Effector CD4-positive, alpha-beta T cell (primary cell): ENCODE data around the gene LAMA5.

Experiments
- DNase-seq: peaks from one replicate; pipeline ENCODE4 v3.0.0-alpha.2; 2020

LAMA5 gene

DNA sequence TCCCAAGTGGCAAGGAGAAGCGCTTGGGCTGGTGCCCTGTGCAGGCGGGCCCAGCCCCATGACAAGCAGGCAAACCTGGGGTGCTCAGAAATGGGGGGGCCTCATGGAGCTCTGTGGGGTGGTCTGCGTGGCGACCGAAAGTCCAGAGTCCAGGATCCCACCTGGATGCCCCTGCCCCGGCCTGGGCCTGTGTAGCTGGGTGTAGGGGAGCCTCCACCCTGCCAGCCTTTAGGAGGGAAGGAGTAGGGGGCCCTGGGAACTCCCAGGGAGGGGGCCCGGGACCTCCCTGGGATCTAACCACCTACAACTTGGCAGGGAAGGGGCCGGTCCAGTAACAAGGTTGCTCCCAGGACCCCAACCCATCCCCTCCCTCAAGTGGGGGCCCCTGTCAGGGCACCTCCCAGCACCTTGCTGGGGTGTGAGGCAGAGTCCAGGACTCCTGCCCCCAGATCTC, 4.5 kb upstream of the LAMA5 start:
- DNase-seq = no peak

DNA sequence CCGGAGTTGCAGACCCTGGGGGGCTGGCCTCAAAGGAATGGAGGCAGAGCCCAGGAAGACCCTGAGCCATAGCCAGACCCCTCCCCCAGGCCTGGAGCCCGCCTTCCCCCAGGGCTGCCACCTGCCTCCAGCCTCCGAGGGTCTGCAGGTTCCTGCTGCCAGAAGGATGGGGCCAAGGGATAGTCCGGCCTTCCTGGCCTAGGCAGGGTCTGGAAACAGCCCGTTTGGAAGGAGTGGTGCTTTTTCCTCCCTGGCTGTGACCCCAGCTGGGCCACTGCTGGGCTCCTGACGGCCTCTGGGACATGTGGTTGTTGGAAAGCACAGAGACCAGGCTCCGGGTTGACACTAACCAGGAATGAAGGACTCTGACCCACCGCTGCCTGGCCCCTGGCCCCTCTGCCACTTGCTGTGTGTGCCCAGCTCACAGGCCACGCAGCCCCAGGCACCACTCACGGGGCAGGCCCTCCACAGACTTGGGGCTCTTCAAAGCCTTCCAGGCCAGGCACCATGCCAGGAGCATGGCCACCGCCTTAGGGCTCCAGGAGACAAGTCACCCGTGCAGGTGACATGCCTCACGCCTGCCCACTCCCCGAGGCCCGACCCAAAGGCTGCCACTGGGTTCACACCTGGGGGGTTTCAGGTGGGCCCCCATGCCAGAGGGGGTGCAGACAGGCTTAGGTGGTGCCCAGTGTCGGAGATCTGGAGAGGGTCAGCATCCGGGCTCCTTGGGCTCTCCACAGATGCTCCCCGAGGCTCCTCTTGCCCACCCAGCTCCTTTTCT, 3.9 kb upstream of the LAMA5 start:
- DNase-seq = no peak

DNA sequence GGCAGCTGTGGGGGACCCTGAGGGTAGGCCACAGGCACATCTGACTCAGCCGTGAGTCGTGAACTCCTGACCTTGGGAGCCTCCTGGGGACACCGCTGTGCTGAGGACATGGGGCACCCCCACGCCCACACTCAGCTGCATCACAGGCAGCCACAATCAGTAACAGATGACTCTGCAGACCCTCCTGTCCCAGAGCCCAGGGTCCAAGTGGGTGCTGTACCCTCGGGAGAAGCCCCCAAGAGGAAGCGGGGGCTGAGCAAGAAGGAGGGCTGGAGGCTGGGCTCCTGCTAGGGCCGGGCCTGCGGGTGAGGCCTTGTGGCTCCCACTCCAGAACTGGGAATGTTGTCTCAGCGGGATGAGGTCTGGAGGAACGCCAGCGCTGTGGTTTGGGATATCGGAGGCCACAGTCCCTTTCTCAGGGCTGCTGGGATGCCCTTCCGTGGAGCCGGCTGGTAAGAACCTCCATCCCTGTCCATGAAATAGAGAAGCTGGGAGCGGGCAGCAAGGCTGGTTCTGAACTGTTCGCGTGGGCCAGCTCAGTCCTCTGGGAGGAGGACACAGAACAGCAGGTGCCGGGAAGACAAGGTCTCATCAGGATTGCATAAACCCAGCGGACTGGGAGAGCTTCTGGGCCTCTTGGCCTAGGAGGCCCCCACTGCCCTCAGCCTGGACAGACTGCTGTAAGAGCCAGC, 3.1 kb upstream of the LAMA5 start:
- no peak for DNase-seq

DNA sequence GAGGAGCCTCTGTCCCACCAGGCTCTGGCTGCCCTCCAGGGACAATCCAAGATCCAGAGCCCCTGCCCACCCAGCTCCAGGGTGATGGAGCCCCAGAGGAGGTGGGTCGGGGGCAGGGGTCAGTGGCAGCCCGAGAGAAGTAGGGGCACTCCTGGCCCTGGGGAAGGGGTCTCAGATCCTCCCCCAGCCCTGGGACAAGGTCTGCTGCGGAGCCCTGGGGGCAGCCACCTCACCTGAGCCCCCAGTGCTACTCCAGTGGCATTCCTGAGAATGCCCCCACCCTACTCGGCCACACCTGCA, 2.7 kb upstream of the LAMA5 start:
- no peak for DNase-seq

DNA sequence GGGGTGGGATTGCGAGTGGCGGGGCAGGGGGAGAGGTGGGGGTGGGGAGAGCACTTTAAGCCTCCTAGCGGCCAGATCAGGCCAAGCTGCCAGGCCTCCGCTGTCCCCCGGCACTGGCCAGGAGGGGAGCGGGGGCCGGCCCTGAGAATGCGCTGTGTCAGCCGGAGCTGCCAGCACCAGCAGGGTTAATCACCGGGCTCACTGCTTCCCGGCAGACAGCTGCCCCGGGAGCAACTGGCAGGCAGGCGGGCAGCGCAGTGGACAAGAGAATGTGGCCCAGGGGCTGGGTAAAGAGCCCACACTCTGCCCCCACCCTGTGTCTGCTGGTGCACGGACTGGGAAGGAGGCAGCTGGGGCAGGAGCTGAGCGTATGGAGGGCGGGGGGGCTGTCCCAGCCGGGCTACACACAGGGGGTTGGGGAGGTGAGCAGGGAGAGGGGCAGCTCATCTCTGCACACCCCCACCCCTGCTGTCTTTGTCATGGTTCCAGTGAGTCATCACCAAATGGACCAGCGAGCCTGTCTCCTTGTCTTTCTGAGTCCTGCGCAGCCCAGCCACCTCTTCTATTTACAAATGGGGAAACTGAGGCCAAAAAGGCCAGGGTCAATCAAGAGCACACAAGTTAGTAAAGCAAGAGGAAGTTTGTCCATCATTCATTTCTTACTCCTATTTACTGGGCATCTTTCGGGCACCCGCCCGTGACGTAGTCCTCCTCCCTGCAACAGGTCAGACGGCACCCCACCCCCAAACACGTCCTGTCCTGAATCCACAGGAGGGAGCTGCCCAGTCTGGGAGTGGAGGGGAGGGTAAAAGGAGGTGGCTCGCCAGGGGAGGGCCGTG, 2.1 kb upstream of the LAMA5 start:
- no peak for DNase-seq

DNA sequence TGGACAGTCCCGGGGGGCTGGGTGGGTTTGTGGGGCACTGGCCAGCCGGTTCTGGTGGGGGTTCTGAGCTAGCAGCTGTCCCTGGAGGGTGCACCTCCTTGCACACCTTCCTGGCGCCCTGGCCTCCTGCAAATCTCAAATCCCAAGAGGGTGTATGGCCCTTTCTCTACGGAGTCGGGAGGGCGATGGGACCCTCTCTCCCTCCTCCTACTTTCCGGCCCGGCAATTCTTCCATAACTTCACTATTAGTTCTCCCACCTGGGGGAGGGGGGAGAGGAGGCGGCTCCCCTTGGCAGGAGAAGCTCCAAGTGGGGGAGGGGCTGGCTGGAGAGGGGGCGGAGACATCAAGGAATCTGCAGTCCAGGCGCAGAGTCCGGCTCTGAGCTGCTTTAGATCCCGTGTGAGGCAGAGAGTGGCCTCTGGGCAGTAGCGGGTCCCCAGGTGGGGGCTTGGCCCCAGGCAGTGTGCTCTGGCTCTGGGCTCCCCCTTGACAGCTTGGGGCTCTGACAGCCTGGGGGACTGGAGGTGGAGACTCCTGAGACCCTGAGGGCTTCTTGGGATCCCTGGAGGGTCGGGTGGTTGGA, 1.4 kb upstream of the LAMA5 start:
- DNase-seq = no peak

DNA sequence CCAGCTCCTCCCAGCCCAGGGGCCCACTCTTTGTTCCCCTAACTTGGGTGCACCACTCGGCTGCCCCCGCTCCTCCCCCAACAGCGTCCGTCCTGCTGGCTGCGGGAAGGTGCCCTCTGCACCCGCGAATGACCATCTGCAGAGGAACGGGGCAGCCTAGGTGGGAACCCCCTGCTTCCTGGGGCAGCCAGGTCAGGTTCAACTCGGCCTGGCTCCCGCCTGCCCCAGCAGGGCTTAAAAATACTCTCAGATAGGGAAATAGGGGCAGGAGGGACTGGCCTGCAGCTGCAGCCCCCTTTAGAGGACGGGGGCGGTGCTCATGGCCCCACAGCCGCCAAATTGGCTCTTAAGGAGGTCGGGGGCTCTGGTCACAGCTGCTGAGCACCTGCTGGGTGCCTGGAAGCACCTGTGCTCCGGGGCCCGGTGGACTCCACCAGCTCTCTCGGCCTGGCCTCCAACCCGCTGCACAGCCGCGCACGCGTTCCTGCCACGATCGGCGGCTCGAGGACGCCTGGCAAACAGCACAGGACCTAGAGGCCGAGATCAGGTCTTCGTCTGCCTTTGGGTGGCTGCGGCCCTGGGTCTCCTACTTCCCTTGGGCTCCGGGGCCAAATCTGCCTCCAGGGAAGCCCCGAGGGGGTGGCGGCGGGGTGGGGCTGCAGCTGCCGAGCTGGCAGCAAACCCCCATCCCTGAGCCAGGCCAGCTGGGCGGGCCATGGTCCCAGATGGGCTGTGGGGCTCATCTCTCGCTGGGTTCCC, 700 bp upstream of the LAMA5 start:
- DNase-seq = no peak

DNA sequence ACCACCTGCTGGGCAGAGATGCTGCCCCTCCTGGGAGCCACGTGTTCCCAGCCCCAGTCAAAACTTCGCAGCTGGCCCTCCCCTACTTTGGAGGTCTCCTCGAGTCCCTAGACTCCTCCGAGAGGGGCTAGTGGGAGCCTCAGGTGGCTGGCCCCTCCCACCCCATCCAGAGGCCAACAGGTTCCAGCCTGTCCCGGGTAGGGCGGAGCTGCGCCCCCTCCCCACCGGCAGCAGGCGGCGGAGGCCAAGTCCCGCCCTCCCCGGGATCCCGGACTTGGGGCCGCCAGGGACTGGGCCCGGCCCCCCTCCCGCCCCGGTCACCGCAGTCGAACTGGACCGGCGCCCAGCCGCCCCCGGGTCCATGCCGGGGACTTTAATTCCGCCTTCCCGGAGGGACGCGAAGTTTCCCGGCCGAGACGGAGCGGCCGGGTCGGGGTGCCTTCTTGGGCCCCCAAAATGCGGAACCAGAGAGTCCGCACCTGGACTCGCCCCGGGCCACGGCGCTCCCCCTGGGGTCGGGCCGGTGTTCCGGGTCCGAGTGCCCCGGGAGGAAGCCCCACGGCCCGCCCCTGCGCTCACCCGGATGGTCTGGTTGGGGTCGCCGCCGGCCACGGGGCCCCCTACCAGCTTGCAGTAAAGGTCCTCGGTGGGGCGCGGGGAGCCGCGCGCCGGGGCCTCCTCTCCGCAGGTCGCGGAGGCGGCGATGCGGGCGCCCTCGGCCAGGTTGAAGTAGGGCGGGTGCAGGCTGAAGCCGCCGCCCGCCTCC, 559 bp downstream of the LAMA5 start:
- DNase-seq = no peak

DNA sequence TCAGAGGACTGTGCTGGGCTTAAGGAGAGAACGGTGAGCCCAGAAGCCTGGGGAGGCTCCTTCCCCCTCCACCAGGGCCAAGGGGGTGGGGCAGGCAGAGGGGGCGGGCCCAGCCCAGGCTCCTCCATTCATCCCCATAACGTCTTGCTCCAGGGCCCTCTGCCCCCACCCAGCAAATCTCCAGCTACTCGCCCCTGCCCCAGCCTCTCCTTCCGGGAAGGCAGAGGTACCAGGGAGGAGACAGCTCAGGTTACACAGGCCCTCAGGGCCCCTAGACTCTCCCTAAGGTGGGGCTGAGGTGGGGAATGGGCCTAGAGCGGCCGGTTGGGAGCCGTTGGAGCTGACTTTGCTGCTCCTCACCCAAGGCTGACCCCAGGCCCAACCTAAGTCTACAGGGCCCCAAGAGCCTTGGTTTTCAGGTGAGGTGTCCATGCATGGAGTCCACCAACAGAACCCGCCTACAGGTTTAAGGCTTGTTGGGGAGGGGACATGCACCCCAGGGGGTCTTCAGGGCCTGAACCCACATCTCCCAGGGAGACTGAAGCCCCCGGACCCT, 1.2 kb downstream of the LAMA5 start:
- DNase-seq = no peak

DNA sequence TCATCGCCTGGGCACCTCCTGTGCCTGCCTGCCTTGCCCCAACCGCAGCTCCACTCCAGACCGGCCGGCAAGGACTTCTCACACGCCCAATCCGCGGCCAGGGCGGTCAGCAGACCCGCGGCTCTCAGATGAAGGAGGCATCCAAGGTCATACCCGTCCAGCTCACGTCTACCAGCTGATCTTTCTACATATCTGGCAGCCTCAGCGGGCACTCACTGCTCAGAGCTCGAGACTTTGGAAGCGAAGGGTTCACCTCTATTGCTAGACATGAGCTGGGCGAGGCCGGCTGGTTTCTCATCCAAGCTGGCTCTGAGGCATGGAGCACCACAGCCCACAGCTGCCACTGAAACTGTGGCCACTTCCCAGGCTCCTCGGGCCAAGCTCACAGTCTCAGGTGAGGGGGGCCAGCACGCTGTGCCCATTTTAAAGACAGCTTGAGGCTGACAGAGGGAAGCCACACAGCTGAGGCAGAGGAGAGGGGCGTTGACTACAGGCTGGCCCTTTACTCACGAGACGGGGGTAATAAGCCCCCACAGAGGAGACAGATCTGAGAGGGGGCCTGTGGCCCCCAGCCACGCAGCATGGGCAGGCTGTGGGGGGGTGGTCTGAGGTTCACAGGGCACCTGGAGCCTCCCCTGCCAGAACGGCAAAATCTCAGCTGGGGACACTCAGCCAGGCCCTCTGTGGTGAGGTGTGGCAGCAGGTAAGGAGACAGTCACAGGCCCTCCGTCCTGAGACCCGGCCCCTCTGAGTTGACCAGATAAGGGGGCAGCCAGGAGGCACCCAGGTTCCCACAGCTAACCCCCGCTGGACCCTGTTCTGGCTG, 2.0 kb downstream of the LAMA5 start:
- DNase-seq = no peak

DNA sequence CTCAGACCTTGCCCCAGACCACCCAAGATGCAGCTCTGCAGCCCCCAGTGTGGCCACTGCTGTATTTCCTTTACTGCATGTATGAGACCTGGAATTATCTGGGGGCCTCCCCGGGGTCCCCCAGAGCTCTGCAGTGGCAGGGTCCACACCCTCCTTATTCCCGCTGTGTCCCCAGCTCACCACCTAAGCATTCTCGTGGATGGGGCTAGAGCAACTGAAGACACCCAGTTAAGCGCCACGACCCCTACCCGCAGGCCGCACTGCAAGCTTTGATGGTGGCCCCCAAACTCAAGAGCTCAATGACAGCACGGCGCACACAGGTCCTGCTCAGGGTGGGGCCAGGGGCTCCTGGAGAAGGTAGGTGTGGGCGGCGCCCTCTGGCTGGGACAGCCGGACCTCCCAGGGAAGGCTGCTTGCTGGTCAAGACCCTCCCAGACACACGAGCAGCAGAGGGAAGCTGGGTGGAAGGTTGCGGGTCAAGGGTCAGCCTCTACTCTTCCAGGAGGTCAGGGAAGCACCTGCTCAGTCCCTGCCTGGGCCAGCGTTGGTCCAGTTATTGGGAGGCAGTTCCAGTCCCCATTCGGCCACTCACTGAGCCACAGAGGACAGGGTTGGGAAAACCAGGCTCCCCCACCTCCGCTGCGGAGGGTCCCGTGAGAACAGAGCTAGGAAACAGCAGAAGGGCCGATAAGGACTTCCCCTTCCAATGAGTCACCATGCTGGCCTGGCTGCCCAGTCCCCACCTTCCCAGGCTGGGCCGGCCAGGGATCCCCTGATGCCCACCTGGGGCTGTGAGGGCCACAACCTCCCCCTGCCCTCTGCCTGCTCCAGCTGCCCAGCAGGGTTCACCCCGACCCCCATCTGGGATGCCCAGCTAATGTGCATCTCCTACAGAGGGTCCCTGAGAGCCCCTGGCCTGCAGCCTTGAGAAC, 2.9 kb downstream of the LAMA5 start:
- no peak for DNase-seq

DNA sequence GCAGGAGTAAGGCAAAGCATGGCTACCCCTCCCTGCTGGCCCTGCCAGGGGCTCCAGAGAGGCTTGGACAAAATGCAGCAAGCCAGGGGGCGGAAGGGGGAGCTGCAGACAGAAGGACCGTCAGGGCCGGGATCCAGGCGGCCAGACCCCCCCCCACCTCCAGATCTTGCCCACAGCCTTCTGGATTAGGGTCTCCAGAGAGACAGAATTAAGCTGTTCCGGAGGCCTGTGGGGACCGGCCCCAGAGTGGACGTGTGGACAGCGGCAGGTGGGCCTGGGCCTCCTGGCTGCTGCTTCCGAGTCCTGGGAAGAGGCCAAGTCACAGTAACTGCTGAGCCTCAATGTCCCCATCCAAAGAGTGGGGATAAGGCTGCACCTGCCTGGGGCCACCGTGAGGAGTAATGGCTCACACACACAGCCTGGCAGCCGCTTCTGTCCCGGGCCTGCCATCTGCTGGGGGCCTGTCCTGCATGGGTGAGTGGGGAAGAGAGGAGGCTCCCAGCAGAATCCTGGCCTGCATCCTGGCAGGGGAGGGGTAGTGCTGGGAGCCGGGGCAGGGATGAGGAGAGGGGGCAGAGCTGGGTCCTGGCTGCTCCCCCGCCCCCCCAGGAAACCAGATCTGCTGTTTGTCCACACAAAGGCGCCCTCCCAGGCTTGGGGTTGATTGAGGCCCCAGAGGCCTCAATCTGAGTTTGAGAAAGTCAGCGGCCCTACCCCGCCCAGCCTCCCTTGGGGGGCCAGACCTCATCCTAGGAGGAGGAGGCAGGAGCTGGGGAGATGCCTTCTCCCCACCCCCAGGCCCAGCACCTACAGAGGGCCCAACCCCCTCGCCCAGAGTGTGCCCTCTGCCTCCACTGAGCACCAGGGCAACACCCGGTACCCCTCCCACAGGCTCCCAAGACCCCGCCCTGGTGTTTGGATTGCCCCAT, 3.9 kb downstream of the LAMA5 start:
- no peak for DNase-seq

DNA sequence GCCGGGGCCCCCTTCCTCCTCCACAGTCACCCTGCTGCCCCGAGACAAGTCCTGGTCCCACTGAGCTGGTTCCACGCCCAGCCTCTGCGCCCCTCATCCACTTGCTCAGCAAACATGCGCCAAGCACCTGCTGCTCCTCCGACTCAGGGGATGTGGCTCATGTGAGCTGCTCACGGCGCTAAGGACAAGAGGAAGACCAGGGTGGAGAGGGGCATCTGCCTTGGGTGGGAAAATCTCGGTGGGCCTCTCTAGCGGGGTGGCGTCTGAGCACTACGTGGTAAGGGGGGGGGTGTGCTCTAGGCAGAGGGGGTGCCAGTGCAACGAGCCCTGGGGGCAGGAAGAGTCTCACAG, 4.5 kb downstream of the LAMA5 start:
- DNase-seq = no peak

DNA sequence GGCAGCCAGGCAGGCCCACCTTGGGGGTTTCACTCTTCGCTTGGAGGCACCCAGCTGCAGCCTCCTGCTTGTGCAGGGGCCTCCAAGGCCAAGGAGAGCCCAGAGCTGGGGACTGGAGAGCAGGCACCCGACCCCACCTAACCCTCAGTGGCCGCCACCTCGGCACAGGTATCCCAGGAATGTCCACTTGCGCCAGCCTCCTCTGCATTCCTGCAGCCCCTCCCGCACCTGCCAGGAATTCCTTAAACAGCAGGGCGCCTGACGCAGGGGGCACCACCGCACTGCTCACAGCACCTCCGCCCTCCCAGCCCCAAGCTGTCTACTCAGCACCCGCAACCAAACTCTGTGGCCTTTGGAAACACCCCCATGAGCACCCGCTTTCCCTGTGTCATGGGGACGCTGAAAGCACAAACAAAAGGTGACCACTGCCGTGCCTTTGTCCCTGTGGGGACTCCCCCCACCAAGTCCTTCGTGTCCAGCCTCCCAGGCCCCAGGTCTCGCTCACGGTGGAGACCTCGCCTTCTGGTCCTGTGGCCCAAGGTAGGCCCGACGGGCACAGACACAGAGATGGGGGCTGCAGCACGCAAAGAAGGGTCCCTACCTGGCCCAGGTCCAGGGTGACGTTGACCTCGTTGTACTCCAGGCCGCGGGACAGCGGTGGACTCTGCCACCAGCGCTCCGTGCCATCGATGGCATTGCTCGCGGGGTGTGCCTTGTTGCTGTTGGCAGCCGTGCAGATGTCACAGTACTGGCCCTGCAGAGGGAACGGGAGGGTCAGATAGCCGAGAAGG, 5.1 kb downstream of the LAMA5 start:
- no peak for DNase-seq

DNA sequence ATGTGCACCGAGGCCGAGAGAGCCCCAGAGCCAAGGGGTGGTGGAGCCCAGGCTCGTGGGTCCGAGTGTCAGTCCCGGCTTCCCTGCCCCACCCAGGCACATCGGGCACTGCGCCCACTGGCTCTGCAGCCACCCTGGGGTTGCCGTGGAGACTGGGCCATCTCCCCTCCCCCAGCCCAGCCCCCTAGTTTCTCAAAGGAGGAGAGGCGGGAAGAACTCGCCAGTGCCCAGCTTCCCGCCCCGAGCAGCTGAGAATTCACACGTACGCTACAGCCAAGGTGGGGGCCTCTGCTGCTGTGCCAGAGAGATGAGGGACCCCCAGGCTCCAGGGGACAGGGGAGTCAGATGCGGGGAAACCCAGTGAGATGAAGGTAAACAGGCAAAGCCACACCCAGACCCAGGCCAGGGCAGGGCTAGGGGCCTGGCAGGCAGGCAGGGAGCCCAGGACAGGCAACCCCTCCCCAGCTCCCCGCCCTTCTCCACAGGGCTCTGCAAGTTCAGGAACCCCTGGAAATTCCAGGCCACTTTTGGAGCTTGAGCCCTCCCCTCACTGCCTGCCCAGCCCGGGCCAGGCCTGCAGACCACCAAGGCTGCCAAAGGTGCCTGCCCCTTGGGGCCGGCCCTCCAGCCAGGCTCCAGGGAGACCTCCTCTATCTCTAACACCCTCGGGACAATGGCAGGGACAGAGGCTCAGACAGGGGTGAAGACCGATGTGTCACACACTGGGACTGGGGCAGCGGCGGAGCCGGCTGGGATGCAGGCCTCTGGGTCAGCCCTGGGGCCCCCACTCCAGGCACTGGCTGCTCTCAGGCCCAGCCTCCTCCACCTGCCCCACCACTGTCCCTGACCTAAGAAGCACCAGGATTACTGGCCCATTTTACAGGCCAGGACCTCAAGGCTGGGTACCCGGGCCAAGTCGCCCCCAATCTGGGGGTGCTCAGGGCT, 6.0 kb downstream of the LAMA5 start:
- DNase-seq = no peak

DNA sequence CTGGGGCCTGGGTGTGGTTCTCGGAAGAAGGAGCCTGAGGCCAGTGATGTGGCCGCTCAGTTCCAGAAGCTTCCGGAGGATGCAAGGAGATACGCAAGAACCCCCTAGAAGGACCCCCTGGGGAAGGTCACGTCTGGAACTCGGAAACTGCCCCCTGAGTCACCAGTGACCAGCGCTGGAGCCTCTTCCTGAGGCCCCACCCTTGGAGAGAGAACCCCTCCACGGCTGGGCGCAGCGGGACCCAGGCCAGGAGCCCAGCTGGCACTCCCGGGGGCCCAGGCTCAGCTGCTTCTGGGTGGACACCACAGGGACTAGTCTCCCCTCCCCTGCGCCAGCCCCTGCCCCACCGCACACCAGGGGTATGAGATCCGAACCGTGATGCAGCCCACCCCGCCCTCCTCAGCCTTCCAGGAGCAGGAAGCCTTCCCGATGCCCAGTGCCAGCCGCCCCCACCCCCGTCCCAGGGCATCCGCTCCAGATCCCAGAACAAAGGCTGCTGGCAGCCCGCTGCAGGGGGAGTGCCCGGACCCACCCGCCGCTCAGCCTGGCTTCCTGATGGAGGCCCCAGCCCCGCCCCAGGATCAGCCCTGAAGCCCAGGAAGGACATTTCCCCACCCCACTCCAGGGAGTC, 7.5 kb downstream of the LAMA5 start:
- DNase-seq = no peak
